ENCODE data around the gene COL15A1.
"Not testable (repeated sequence)": the region's sequence is repeated elsewhere in the genome, so short reads cannot be mapped to it uniquely, and the experiment has no call there.

COL15A1 gene

DNA sequence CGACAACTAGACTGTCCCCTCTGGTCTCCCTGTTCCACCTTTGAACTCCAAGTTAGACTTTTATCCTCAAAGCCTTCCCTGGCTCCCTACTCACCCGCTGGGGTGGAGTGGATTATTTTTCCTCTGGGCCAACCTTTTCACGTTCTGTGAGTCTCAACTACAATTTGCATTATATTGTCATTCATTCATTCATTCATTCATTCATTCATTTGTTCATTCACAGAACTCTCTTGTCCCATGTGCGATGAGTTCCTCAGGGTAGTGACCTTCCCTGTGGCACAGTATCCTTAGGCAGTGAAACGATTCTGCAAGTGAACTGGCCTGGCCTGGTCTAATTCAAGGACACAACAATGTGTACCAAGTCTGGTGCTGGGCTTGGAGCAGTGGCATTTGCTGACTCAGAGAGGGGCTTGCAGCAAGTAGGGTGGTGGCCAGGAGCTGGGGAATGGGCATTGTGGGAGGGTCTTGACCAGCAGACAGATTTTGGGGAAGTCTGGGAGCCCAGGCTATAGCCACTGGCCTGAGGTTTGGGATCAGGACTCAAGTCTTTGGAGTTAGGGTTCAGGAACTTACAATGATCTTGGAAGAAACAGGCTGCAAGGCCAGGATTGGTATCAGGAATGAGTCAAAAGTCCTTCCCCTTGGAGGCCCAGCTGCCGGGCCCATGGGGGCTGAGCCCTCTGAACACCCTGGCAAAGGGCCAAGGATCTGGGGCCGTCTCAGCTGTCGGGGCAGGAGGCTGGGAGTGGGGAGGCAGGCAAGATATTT is 37.2 kb upstream of the COL15A1 start:
- Histone ChIP-seq H3K27me3 (ENCODE audit: insufficient read depth, low read length) (no peaks in the 10 kb centered on the region), H3K4me1 (ENCODE audit: insufficient read depth, low read length) (no peaks in the 10 kb centered on the region), H2AFZ (ENCODE audit: low read depth, low read length) (no peak overlapping the region), H3K36me3 (ENCODE audit: insufficient read depth, low read length) (no peaks in the 10 kb centered on the region), H3K9me3 (ENCODE audit: low read length) (no peaks in the 10 kb centered on the region), H3K4me3 (ENCODE audit: low read length) (no peak overlapping the region)

DNA sequence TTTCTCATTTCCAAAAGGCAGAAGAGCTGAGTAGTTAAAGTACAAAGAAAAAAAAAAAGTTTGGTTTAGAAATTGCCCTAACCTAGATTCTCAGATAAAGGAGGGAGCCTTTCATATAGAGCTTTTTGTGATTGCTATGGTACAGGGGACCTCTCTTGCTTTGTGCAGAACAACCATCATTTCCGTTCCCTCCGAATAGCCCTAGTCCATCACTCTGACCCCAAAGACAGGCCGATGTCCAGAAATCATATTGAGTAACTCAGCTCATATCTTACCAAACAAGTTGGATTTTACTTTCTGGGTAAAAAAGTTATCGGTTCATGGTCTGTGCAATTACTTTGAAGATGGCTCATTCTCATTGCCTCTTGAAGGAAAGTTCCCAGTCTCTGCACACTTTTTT is 36.7 kb upstream of the COL15A1 start:
- no peaks in the 10 kb centered on the region for H3K9me3 ChIP-seq (ENCODE audit: low read length)

GRCh38 chr9:98908897-98909634 is 34.6 kb upstream of the COL15A1 start:
- no peak overlapping the region for H3K4me3 ChIP-seq (ENCODE audit: low read length)
- H3K9me3 ChIP-seq (ENCODE audit: low read length): no peaks in the 10 kb centered on the region
- no peaks in the 10 kb centered on the region for H3K36me3 ChIP-seq (ENCODE audit: insufficient read depth, low read length)
- no peaks in the 10 kb centered on the region for H3K4me1 ChIP-seq (ENCODE audit: insufficient read depth, low read length)
- H3K27me3 ChIP-seq (ENCODE audit: insufficient read depth, low read length): no peaks in the 10 kb centered on the region
- no peak overlapping the region for H2AFZ ChIP-seq (ENCODE audit: low read depth, low read length)

More for the DNA sequence above, 36.7 kb upstream of the COL15A1 start:
- H3K36me3 ChIP-seq (ENCODE audit: insufficient read depth, low read length): no peaks in the 10 kb centered on the region
- H3K27me3 ChIP-seq (ENCODE audit: insufficient read depth, low read length): no peaks in the 10 kb centered on the region
- no peak overlapping the region for H2AFZ ChIP-seq (ENCODE audit: low read depth, low read length)
- no peak overlapping the region for H3K4me3 ChIP-seq (ENCODE audit: low read length)
- H3K4me1 ChIP-seq (ENCODE audit: insufficient read depth, low read length): no peaks in the 10 kb centered on the region

DNA sequence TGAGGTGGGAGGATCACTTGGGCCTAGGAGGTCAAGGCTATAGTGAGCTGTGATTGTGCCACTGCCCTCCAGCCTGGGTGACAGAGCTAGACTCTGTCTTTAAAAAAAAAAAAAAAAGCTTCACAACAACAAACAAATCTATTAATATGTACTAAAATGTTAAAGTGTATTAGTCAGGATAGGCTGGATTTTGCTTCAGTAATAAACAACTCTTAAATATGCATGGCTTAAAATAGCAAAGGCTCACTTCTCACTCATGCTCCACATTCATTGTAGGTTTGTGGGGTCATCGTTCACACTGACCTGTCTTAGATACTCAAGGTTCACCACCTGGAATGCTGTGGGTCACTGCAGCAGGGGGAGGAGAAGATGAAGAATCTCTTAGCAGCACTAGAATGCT is 33.8 kb upstream of the COL15A1 start:
- Histone ChIP-seq H3K4me1 (ENCODE audit: insufficient read depth, low read length) (no peaks in the 10 kb centered on the region), H3K27me3 (ENCODE audit: insufficient read depth, low read length) (no peaks in the 10 kb centered on the region), H3K36me3 (ENCODE audit: insufficient read depth, low read length) (no peaks in the 10 kb centered on the region), H2AFZ (ENCODE audit: low read depth, low read length) (no peak overlapping the region), H3K9me3 (ENCODE audit: low read length) (no peaks in the 10 kb centered on the region), H3K4me3 (ENCODE audit: low read length) (no peak overlapping the region)

DNA sequence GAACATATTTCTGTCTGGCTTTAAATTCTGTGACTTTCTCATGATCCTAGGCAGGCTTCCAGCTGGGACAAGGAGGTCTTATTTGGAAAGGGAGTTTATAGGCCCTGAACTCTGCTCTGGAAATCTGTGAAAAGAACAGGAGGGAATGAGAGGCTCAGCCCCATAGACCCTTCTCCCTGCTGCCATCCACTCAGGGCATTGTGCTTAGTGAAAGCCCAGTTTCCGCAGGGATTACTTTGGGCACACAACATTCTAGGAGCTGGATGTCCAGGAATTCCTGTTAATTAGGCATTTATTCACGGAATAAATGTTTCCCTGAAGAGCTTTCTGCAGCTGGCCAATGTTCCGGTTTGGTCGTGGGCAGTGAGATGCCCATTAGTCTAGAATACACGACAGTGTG is 32.7 kb upstream of the COL15A1 start:
- H2AFZ ChIP-seq (ENCODE audit: low read depth, low read length): no peak overlapping the region
- H3K36me3 ChIP-seq (ENCODE audit: insufficient read depth, low read length): no peaks in the 10 kb centered on the region
- no peaks in the 10 kb centered on the region for H3K27me3 ChIP-seq (ENCODE audit: insufficient read depth, low read length)
- H3K4me1 ChIP-seq (ENCODE audit: insufficient read depth, low read length): no peaks in the 10 kb centered on the region
- no peak overlapping the region for H3K4me3 ChIP-seq (ENCODE audit: low read length)
- no peaks in the 10 kb centered on the region for H3K9me3 ChIP-seq (ENCODE audit: low read length)

- not testable (repeated sequence) for H3K9me3 ChIP-seq (ENCODE audit: low read length); H3K27me3 ChIP-seq (ENCODE audit: insufficient read depth, low read length); H3K4me1 ChIP-seq (ENCODE audit: insufficient read depth, low read length); H3K36me3 ChIP-seq (ENCODE audit: insufficient read depth, low read length); H3K4me3 ChIP-seq (ENCODE audit: low read length); H2AFZ ChIP-seq (ENCODE audit: low read depth, low read length)
These were observed 32.0 kb upstream of the COL15A1 start for GRCh38 chr9:98911738-98912137.

GRCh38 chr9:98912450-98912849 is 31.3 kb upstream of the COL15A1 start:
- Histone ChIP-seq H3K36me3 (ENCODE audit: insufficient read depth, low read length) (no peaks in the 10 kb centered on the region), H3K4me3 (ENCODE audit: low read length) (no peak overlapping the region), H3K27me3 (ENCODE audit: insufficient read depth, low read length) (no peaks in the 10 kb centered on the region)

GRCh38 chr9:98913044-98913443 is 30.7 kb upstream of the COL15A1 start:
- Histone ChIP-seq H3K4me3 (ENCODE audit: low read length) (no peak overlapping the region), H2AFZ (ENCODE audit: low read depth, low read length) (no peak overlapping the region), H3K36me3 (ENCODE audit: insufficient read depth, low read length) (no peaks in the 10 kb centered on the region), H3K27me3 (ENCODE audit: insufficient read depth, low read length) (no peaks in the 10 kb centered on the region), H3K9me3 (ENCODE audit: low read length) (no peaks in the 10 kb centered on the region), H3K4me1 (ENCODE audit: insufficient read depth, low read length) (no peaks in the 10 kb centered on the region)

More at GRCh38 chr9:98912450-98912849, 31.3 kb upstream of the COL15A1 start:
- Histone ChIP-seq H3K9me3 (ENCODE audit: low read length) (no peaks in the 10 kb centered on the region), H3K4me1 (ENCODE audit: insufficient read depth, low read length) (no peaks in the 10 kb centered on the region), H2AFZ (ENCODE audit: low read depth, low read length) (no peak overlapping the region)

GRCh38 chr9:98913705-98914104 is 30.0 kb upstream of the COL15A1 start:
- Histone ChIP-seq H2AFZ (ENCODE audit: low read depth, low read length) (no peak overlapping the region), H3K9me3 (ENCODE audit: low read length) (no peaks in the 10 kb centered on the region), H3K4me1 (ENCODE audit: insufficient read depth, low read length) (no peaks in the 10 kb centered on the region), H3K36me3 (ENCODE audit: insufficient read depth, low read length) (no peaks in the 10 kb centered on the region), H3K27me3 (ENCODE audit: insufficient read depth, low read length) (no peaks in the 10 kb centered on the region), H3K4me3 (ENCODE audit: low read length) (no peak overlapping the region)

GRCh38 chr9:98915599-98915998 is 28.1 kb upstream of the COL15A1 start:
- Histone ChIP-seq H3K36me3 (ENCODE audit: insufficient read depth, low read length) (no peaks in the 10 kb centered on the region), H3K4me1 (ENCODE audit: insufficient read depth, low read length) (no peaks in the 10 kb centered on the region)

DNA sequence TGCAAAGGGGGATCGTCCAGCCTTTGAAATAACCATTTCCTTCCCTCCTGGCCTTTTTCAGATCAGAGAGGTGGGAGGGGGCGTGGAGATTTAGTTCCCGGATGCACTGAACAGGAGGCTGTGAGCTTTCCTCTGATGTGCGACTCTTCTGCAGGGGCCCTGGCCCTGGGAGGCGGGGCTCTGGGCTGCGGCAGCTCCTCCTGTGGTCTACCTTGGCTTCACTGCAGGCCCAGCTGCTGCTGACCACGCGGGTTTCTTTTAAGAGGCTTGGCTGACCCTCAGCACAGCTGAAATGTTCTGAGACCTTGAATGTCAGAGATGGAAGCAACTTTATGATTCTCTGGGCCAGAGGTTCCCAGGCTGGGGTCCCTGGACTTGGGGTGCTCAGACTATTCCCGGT is 27.0 kb upstream of the COL15A1 start:
- Histone ChIP-seq H2AFZ (ENCODE audit: low read depth, low read length) (no peak overlapping the region), H3K4me1 (ENCODE audit: insufficient read depth, low read length) (no peaks in the 10 kb centered on the region), H3K9me3 (ENCODE audit: low read length) (no peaks in the 10 kb centered on the region), H3K36me3 (ENCODE audit: insufficient read depth, low read length) (no peaks in the 10 kb centered on the region), H3K4me3 (ENCODE audit: low read length) (no peak overlapping the region), H3K27me3 (ENCODE audit: insufficient read depth, low read length) (no peaks in the 10 kb centered on the region)

More at GRCh38 chr9:98915599-98915998, 28.1 kb upstream of the COL15A1 start:
- Histone ChIP-seq H3K27me3 (ENCODE audit: insufficient read depth, low read length) (no peaks in the 10 kb centered on the region), H2AFZ (ENCODE audit: low read depth, low read length) (no peak overlapping the region), H3K9me3 (ENCODE audit: low read length) (no peaks in the 10 kb centered on the region), H3K4me3 (ENCODE audit: low read length) (no peak overlapping the region)

DNA sequence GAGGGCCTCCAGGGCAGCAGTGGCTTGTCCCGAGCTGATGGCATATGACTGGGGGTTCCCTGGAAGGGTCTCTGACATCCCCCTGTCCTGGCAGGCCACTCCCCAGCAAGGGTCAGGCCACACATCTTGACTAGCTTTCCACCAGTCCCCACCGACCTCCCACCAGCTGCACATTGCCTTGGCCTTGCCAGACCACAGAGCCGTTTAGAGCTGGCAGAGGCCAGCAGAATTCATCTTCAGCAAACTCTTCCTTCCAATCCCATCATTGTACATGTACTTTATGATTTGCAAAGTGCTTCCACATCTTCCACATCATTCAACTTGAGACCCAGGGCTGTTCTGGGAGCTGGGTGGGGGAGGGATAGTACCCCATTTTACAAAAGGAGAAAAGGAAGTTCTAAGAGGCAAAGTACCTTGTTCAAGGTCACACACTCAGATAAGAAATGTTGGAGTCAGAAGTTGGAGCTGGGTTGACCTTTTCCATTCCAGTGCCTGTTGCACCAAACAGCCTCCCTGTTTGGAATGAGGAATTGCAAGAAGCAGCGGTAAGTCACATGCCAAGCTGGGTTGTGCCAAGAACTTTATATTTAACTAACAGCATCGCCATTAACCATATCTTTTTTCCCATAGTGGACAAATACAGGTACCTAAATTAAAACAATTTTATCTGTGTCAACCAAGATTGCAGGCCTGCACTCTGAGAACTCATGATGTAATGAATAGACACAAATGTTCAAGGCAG is 25.8 kb upstream of the COL15A1 start:
- Histone ChIP-seq H3K36me3 (ENCODE audit: insufficient read depth, low read length) (no peaks in the 10 kb centered on the region), H2AFZ (ENCODE audit: low read depth, low read length) (no peak overlapping the region), H3K9me3 (ENCODE audit: low read length) (no peaks in the 10 kb centered on the region), H3K4me3 (ENCODE audit: low read length) (no peak overlapping the region), H3K4me1 (ENCODE audit: insufficient read depth, low read length) (no peaks in the 10 kb centered on the region), H3K27me3 (ENCODE audit: insufficient read depth, low read length) (no peaks in the 10 kb centered on the region)

DNA sequence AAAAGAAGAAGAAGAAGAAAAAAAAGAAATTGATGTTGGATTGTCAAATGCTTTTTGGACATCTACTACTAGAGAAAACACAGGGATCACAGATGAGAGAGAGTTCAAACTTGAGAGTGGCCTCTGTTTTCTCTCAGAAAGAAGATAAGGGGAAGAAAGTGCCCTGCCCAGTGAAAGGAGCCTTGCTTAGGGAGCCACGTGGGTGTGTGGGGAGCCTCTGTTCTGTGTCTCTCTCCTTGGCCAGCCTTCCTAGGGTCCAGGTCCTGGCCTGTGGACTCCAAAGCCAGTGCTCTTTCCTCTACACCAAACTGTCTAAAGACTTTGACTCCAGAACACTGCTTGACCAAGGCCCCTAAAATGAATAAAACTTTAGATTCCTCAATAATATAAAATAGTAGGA is 22.0 kb upstream of the COL15A1 start:
- Histone ChIP-seq H3K4me3 (ENCODE audit: low read length) (no peak overlapping the region), H3K9me3 (ENCODE audit: low read length) (no peaks in the 10 kb centered on the region), H3K4me1 (ENCODE audit: insufficient read depth, low read length) (no peaks in the 10 kb centered on the region), H3K36me3 (ENCODE audit: insufficient read depth, low read length) (no peaks in the 10 kb centered on the region), H2AFZ (ENCODE audit: low read depth, low read length) (no peak overlapping the region), H3K27me3 (ENCODE audit: insufficient read depth, low read length) (no peaks in the 10 kb centered on the region)
